ENCODE measurements around the gene C16orf95.

- TF ChIP-seq CTBP1 (IDR thresholded peaks at IDR 0.05; ENCODE audit: borderline replicate concordance) (no peak), SP1 (IDR thresholded peaks at IDR 0.05) (no peak), ARNT (IDR thresholded peaks at IDR 0.05) (no peak), ELF4 (IDR thresholded peaks at IDR 0.05) (no peak), FOXA1 (IDR thresholded peaks at IDR 0.05) (no peak), SUZ12 (IDR thresholded peaks at IDR 0.05) (no peak)
Measured at GRCh38 chr16:87321336-87322107, 4.3 kb upstream of the C16orf95 start.

Measured in HEK293T (cell line).